ENCODE measurements around the gene GLE1. TPM values are rescaled to one million over a fixed set of nuclear protein-coding genes. Genes with fewer than 3 reads are reported as not detected.
"Not testable (repeated sequence)": the region's sequence is repeated elsewhere in the genome, so short reads cannot be mapped to it uniquely, and the experiment has no call there.

The GLE1 gene
- total RNA-seq, 1 donor = 42.6 TPM

DNA sequence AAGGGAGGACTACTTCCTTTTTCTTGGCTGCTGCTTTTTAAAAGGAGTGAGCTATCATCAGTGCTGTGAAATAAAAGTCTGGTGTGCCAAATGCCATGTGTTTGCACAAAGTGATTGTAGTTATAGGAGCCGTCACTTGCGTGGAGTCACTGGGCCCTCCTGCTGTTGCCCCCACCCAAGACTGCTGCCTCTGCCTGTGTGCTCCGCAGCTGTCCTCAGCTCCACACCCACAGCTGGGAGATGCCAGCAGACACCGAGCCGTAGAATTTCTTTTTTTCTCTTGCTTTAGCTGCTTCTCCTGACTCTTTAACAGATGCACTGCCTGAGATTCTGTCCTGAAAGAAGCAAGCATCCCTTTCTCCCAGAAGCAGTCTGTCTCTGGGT is 9.8 kb upstream of the GLE1 start:
- TF ChIP-seq CTCF (IDR thresholded peaks at IDR 0.05; ENCODE audit: insufficient read depth, low read length) = no peak
- DNase-seq (ENCODE audit: low read depth) = no peak
- H3K4me3 ChIP-seq (ENCODE audit: low read depth, low read length) = no peak overlapping the region

- no peak overlapping the region for H3K4me3 ChIP-seq (ENCODE audit: low read depth, low read length)
- no peak for TF ChIP-seq CTCF (IDR thresholded peaks at IDR 0.05; ENCODE audit: insufficient read depth, low read length)
- no peak for DNase-seq (ENCODE audit: low read depth)
Observed at GRCh38 chr9:128495296-128495695, 9.2 kb upstream of the GLE1 start.

DNA sequence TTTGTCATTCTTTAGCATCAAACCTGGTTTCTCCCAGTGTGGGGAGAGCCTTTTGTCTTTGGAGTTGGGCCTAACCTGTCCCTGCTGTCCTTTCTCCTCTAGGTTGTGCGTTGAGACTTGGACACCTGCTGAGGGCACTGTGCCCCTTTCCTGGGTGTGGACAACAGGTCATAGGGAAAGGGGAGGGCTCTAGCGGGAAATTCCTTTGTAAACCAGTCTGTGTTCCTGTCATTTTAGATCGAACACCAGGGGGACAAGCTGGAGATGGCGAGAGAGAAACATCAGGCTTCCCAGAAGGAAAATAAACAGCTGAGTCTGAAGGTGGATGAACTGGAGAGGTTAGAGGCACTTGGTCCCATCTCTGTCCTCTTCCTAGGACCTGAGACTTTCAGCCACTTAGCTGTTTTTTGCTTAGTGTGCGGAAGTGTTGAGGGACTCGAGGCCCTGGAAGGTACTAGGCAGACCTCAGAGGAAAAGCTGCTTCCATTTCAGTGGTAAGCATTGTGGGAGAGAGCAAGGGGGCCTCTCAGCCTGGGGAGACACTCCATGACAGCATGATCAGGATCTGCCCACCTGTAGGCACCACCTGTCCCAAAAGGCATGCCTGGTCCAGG is 8.6 kb upstream of the GLE1 start:
- H3K4me3 ChIP-seq (ENCODE audit: low read depth, low read length) = no peak overlapping the region
- no peak for TF ChIP-seq CTCF (IDR thresholded peaks at IDR 0.05; ENCODE audit: insufficient read depth, low read length)
- no peak for DNase-seq (ENCODE audit: low read depth)

- TF ChIP-seq CTCF (IDR thresholded peaks at IDR 0.05; ENCODE audit: insufficient read depth, low read length) = no peak
- no peak for DNase-seq (ENCODE audit: low read depth)
- H3K4me3 ChIP-seq (ENCODE audit: low read depth, low read length) = no peak overlapping the region
Observed at GRCh38 chr9:128497824-128498610, 6.5 kb upstream of the GLE1 start.

DNA sequence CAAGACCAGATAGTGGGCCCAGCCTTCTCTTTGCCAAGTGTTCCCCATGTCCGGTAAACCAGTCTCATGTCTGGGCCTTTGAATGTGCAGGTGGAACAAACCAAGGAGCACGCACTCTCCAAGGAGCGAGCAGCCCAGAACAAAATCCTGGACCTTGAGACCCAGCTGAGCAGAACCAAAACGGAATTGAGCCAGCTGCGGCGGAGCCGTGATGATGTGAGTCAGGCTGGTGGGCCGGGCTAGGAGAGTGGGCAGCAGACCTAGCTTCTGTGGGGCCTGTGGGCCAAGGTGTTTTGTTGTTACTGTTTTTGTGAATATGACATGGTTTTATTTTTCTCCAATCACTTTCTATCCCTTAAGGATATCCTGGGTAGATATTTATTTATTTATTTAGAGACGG is 5.6 kb upstream of the GLE1 start:
- DNase-seq (ENCODE audit: low read depth) = no peak
- TF ChIP-seq CTCF (IDR thresholded peaks at IDR 0.05; ENCODE audit: insufficient read depth, low read length) = no peak

GRCh38 chr9:128499920-128500319 is 4.6 kb upstream of the GLE1 start:
- DNase-seq (ENCODE audit: low read depth) = no peak
- H3K4me3 ChIP-seq (ENCODE audit: low read depth, low read length) = no peak overlapping the region
- no peak for TF ChIP-seq CTCF (IDR thresholded peaks at IDR 0.05; ENCODE audit: insufficient read depth, low read length)

More for the DNA sequence above, 5.6 kb upstream of the GLE1 start:
- no peak overlapping the region for H3K4me3 ChIP-seq (ENCODE audit: low read depth, low read length)

GRCh38 chr9:128503415-128503825 is 1.1 kb upstream of the GLE1 start:
- not testable (repeated sequence) for DNase-seq (ENCODE audit: low read depth); H3K4me3 ChIP-seq (ENCODE audit: low read depth, low read length)
